Breast epithelium (tissue), 4 donors: Measurements from ENCODE around the gene PIK3CD. TPM values are rescaled to one million over a fixed set of nuclear protein-coding genes. Genes with fewer than 3 reads are reported as not detected.

Experiments used
- DNase-seq, 2 donors: peaks; one replicate each; pipeline ENCODE4 v3.0.0-alpha.2; 2019; ENCODE audit warnings: low spot score in 2 of 2
- H3K27ac ChIP-seq, 2 donors: fragments of 200-600 bp; sonication (generic) in 1 of 2; one replicate each; pipeline ENCODE4 v1.5.1; 2016 to 2019; ENCODE audit warnings: mild to moderate bottlenecking in 1 of 2
- H3K27me3 ChIP-seq, 2 donors: fragments of 200-600 bp; sonication (generic) in 1 of 2; one replicate each; pipeline versions ENCODE4 v1.5.1 to v1.6.0; 2017 to 2019; ENCODE audit warnings: control low read depth in 1 of 2, mild to moderate bottlenecking in 1 of 2
- H3K36me3 ChIP-seq: fragments of 200-600 bp; one replicate; pipeline ENCODE4 v1.5.1; 2019
- H3K4me1 ChIP-seq, 2 donors: fragments of 200-600 bp; sonication (generic); one replicate each; pipeline ENCODE4 v1.5.1; 2016 to 2019; ENCODE audit warnings: control low read depth in 1 of 2
- H3K4me3 ChIP-seq, 3 donors: fragments of 200-600 bp; sonication (generic); 1 replicate in 2 of 3; 2 replicates in 1 of 3; pipeline ENCODE4 v1.5.1; 2016 to 2019; ENCODE audit warnings: mild to moderate bottlenecking in 3 of 3, moderate library complexity in 2 of 3
- H3K9me3 ChIP-seq, 2 donors: fragments of 200-600 bp; sonication (generic) in 1 of 2; one replicate each; pipeline ENCODE4 v1.5.1; 2016 to 2019; ENCODE audit warnings: control low read depth in 1 of 2
- POLR2A ChIP-seq: fragments of 450-650 bp; IDR thresholded peaks from one replicate; pipeline ENCODE4 v1.6.1; 2016; ENCODE audit warnings: antibody characterized with exemption, mild to moderate bottlenecking, moderate library complexity
- POLR2AphosphoS5 ChIP-seq, 3 donors: sonication (generic); formaldehyde crosslinking; IDR thresholded peaks; one replicate each; pipeline ENCODE4 v1.6.1; 2017; ENCODE audit warnings: antibody characterized with exemption in 3 of 3
- intact Hi-C: fragments of 100-400 bp; cut with DNase I; formaldehyde crosslinking; loops from one replicate; pipeline ENCODE4 v1.15.1; 2023; ENCODE audit warnings: low total_unique reads
- total RNA-seq, 3 donors: library from RNA; depleted of rRNA; stranded (reverse); fragments of >200 nt; gene quantifications; one replicate each; pipeline ENCODE4 v1.1.0, GENCODE V29; 2016
- TF ChIP-seq, protein P1 (sequence below), 3 donors: fragments of 450-650 bp; IDR thresholded peaks; one replicate each; pipeline ENCODE4 v1.5.1; 2016 to 2017; ENCODE audit warnings: antibody characterized with exemption in 3 of 3, mild to moderate bottlenecking in 3 of 3, moderate library complexity in 3 of 3

The PIK3CD gene
- total RNA-seq, 3 donors from 2014 or later = 8.2 to 12.1 (median 11.9) TPM

GRCh38 chr1:9721606-9722377 is 70.3 kb downstream of the PIK3CD start:
- TF ChIP-seq, protein P1, sequence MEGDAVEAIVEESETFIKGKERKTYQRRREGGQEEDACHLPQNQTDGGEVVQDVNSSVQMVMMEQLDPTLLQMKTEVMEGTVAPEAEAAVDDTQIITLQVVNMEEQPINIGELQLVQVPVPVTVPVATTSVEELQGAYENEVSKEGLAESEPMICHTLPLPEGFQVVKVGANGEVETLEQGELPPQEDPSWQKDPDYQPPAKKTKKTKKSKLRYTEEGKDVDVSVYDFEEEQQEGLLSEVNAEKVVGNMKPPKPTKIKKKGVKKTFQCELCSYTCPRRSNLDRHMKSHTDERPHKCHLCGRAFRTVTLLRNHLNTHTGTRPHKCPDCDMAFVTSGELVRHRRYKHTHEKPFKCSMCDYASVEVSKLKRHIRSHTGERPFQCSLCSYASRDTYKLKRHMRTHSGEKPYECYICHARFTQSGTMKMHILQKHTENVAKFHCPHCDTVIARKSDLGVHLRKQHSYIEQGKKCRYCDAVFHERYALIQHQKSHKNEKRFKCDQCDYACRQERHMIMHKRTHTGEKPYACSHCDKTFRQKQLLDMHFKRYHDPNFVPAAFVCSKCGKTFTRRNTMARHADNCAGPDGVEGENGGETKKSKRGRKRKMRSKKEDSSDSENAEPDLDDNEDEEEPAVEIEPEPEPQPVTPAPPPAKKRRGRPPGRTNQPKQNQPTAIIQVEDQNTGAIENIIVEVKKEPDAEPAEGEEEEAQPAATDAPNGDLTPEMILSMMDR (IDR thresholded peaks at IDR 0.05) = peak; percentile 34 to 51 (median 42)
- TF ChIP-seq POLR2AphosphoS5 (IDR thresholded peaks at IDR 0.05) = no peak
- Histone ChIP-seq H3K9me3 (peaks cover 0 to 7% of the 10 kb centered on the region in 2 donors), H3K36me3 (no peaks in the 10 kb centered on the region), H3K27me3 (no peaks in the 10 kb centered on the region), H3K4me1 (no peaks in the 10 kb centered on the region), H3K4me3 (no peak overlapping the region), H3K27ac (peak overlapping the region in 1 of 2 donors; percentile 33)
- intact Hi-C loops = no loop called here
- DNase-seq = no peak

DNA sequence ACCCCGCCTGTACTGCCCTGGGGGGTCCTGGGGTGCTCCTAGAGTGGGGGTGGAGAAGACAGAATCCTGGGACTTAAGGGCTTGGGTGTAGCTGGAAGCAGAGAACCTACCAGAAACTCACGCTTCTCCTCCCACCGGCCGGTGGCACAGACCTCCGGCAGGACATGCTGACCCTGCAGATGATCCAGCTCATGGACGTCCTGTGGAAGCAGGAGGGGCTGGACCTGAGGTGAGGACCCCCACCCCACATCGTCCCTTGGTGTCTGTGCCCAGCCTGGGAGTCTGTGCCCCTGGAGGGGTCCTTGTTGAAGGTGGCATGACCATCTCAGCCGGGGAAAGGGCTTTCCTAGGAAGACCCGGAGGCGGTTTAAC is 70.8 kb downstream of the PIK3CD start:
- no peaks in the 10 kb centered on the region for H3K4me1 ChIP-seq
- peaks cover 0 to 7% of the 10 kb centered on the region in 2 donors for H3K9me3 ChIP-seq
- no peak for DNase-seq
- no peaks in the 10 kb centered on the region for H3K36me3 ChIP-seq
- H3K27ac ChIP-seq = no peak overlapping the region
- H3K27me3 ChIP-seq = no peaks in the 10 kb centered on the region
- intact Hi-C loops = no loop called here
- no peak overlapping the region for H3K4me3 ChIP-seq
- TF ChIP-seq, protein P1 (IDR thresholded peaks at IDR 0.05) = no peak
- TF ChIP-seq POLR2A (no peak), POLR2AphosphoS5 (IDR thresholded peaks at IDR 0.05) (no peak)

GRCh38 chr1:9723068-9723805 is 71.7 kb downstream of the PIK3CD start:
- Histone ChIP-seq H3K36me3 (no peaks in the 10 kb centered on the region), H3K27ac (no peak overlapping the region), H3K27me3 (no peaks in the 10 kb centered on the region), H3K4me1 (no peaks in the 10 kb centered on the region), H3K9me3 (peaks cover 0 to 7% of the 10 kb centered on the region in 2 donors), H3K4me3 (no peak overlapping the region)
- intact Hi-C loops = no loop called here
- no peak for DNase-seq
- TF ChIP-seq POLR2A = no peak
- TF ChIP-seq, protein P1 (IDR thresholded peaks at IDR 0.05) = no peak
- no peak for TF ChIP-seq POLR2AphosphoS5 (IDR thresholded peaks at IDR 0.05)

DNA sequence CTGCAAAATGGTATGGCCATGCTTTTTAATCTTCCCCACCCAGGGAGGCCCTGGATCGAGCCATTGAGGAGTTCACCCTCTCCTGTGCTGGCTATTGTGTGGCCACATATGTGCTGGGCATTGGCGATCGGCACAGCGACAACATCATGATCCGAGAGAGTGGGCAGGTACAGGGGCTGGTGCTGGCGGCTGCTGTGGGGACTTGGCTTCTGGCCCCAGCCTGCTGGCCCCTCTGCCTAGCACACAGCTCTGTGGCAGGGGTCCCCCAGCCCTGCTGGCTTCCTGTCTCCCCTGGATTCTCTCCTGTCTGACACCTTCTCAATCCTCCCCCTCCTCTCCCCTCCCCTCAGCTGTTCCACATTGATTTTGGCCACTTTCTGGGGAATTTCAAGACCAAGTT is 72.4 kb downstream of the PIK3CD start:
- TF ChIP-seq POLR2AphosphoS5 (IDR thresholded peaks at IDR 0.05) (no peak), POLR2A (no peak)
- TF ChIP-seq, protein P1 (IDR thresholded peaks at IDR 0.05) = no peak
- Histone ChIP-seq H3K27me3 (no peaks in the 10 kb centered on the region), H3K36me3 (no peaks in the 10 kb centered on the region), H3K27ac (no peak overlapping the region), H3K4me1 (no peaks in the 10 kb centered on the region), H3K4me3 (no peak overlapping the region), H3K9me3 (peaks cover 0 to 7% of the 10 kb centered on the region in 2 donors)
- intact Hi-C loops = no loop called here
- no peak for DNase-seq
